Psoas muscle (tissue), 8 donors: ENCODE data around the gene USP48. TPM values are rescaled to one million over a fixed set of nuclear protein-coding genes. Genes with fewer than 3 reads are reported as not detected.

ENCODE experiments used
- ATAC-seq, 4 donors: fragments of 200-7000 bp; cut with Tn5 transposase; one replicate each; pipeline ENCODE4 v1.9.1; 2020; ENCODE audit warnings: moderate library complexity in 3 of 4, mild to moderate bottlenecking in 2 of 4
- DNase-seq, 2 donors: peaks; one replicate each; pipeline ENCODE4 v3.0.0-alpha.2; 2020
- H3K27ac ChIP-seq: fragments of 200-600 bp; one replicate; pipeline ENCODE4 v1.8.0; 2022
- H3K27me3 ChIP-seq, 3 donors: fragments of 200-600 bp in 1 of 3; one replicate each; pipeline versions ENCODE4 v1.6.1 to v1.8.0; 2013 to 2022; ENCODE audit warnings: low read length in 2 of 3, mild to moderate bottlenecking in 2 of 3, moderate library complexity in 1 of 3; ENCODE audit not compliant: insufficient read depth in 3 of 3
- H3K36me3 ChIP-seq, 2 donors: fragments of 200-600 bp in 1 of 2; one replicate each; pipeline versions ENCODE4 v1.6.1 to v1.8.0; 2013 to 2022; ENCODE audit warnings: low read depth in 1 of 2, mild to moderate bottlenecking in 1 of 2, moderate library complexity in 1 of 2; ENCODE audit not compliant: insufficient read depth in 1 of 2
- H3K4me1 ChIP-seq: fragments of 200-600 bp; one replicate; pipeline ENCODE4 v1.8.0; 2022
- H3K4me3 ChIP-seq: fragments of 200-600 bp; one replicate; pipeline ENCODE4 v1.8.0; 2022; ENCODE audit warnings: mild to moderate bottlenecking
- H3K9me3 ChIP-seq: fragments of 200-600 bp; one replicate; pipeline ENCODE4 v1.8.0; 2022
- CTCF ChIP-seq: fragments of 200-600 bp; IDR thresholded peaks from one replicate; pipeline ENCODE4 v1.8.0; 2022; ENCODE audit warnings: antibody characterized with exemption
- WGBS, 3 donors: extraction: QIAGEN DNeasy Blood & Tissue Kit; methylation state at CpG; one replicate each; pipeline versions ENCODE4 v1.1.6 to v1.1.7; 2013; 5-methylcytosine and 5-hydroxymethylcytosine counted together
- intact Hi-C, 2 donors: fragments of 100-400 bp; cut with DNase I; formaldehyde crosslinking; loops; one replicate each; pipeline versions ENCODE4 v1.11.0 to v1.14.2; 2022
- polyA plus RNA-seq, 3 donors: library from polyadenylated mRNA; stranded (reverse); fragments of 200-250 nt; gene quantifications; one replicate each; pipeline ENCODE4 v1.2.3, GENCODE V29; 2013
- total RNA-seq, 4 donors: library from RNA; stranded (reverse); fragmentation: NEBNext Ultra II Directional in 2 of 4; extraction: Animal tissue kit (Norgen Biotek cat#: 25700) in 2 of 4; gene quantifications; one replicate each; pipeline versions ENCODE4 v1.2.1 to v1.2.4, GENCODE V29; 2021 to 2023
- donor health status: healthy with polysubstance abuse.
- donor health status: DM: no; HTN: no; CAD: no; lungs with moderate emphysema.
- donor health status: Bipolar disorder and iron deficiency.
- donor health status: healthy.
- donor health status: DM: yes; HTN: yes; CAD: no.
- donor health status: DM: no; HTN: no; CAD: no.
- donor health status: DM: no; HTN: no; CAD: no.
- donor health status: DM: yes; HTN: yes; CAD: no.

Gene USP48
- total and polyA plus RNA-seq, 7 donors: 9.7 to 35.9 (median 20.3) TPM

- ATAC-seq (no peak), DNase-seq (no peak)
- H3K9me3 ChIP-seq: no peaks in the 10 kb centered on the region
- no peak overlapping the region for H3K27ac ChIP-seq
- WGBS, 3 donors: 79 to 83% (median 79%) methylated on average over 6 of the region's 6 CpGs
- H3K27me3 ChIP-seq: peaks cover 0 to 13% (median 2%) of the 10 kb centered on the region in 3 donors
- H3K4me1 ChIP-seq: peaks cover 5% of the 10 kb centered on the region
- H3K36me3 ChIP-seq: no peaks in the 10 kb centered on the region
- intact Hi-C loops: no loop called here
- H3K4me3 ChIP-seq: no peak overlapping the region
- no peak for TF ChIP-seq CTCF
Measured at GRCh38 chr1:21641537-21641936, 141.4 kb downstream of the USP48 start.

GRCh38 chr1:21641076-21641475 lies 141.9 kb downstream of the USP48 start:
- ATAC-seq: no peak
- intact Hi-C loops: no loop called here
- no peak overlapping the region for H3K4me3 ChIP-seq
- TF ChIP-seq CTCF: no peak
- WGBS, 3 donors: 81 to 94% (median 83%) methylated on average over 2 of the region's 2 CpGs
- no peak overlapping the region for H3K27ac ChIP-seq
- H3K36me3 ChIP-seq: no peaks in the 10 kb centered on the region
- H3K27me3 ChIP-seq: peaks cover 0 to 9% (median 0%) of the 10 kb centered on the region in 3 donors
- no peak for DNase-seq
- no peaks in the 10 kb centered on the region for H3K9me3 ChIP-seq
- H3K4me1 ChIP-seq: peaks cover 5% of the 10 kb centered on the region

GRCh38 chr1:21640653-21641052 lies 142.3 kb downstream of the USP48 start:
- intact Hi-C loops: no loop called here
- peaks cover 0 to 5% (median 0%) of the 10 kb centered on the region in 3 donors for H3K27me3 ChIP-seq
- H3K9me3 ChIP-seq: no peaks in the 10 kb centered on the region
- DNase-seq: no peak
- H3K4me1 ChIP-seq: peaks cover 5% of the 10 kb centered on the region
- no peak for ATAC-seq
- TF ChIP-seq CTCF: no peak
- H3K36me3 ChIP-seq: no peaks in the 10 kb centered on the region
- no peak overlapping the region for H3K27ac ChIP-seq
- 89 to 92% (median 91%) methylated on average over 6 of the region's 6 CpGs for WGBS, 3 donors
- no peak overlapping the region for H3K4me3 ChIP-seq

- no peak for TF ChIP-seq CTCF
- 45 to 48% (median 47%) methylated on average over 23 to 24 of the region's 24 CpGs for WGBS, 3 donors
- intact Hi-C loops: no loop called here
- H3K36me3 ChIP-seq: no peaks in the 10 kb centered on the region
- peaks cover 0 to 7% (median 0%) of the 10 kb centered on the region in 3 donors for H3K27me3 ChIP-seq
- peaks cover 5% of the 10 kb centered on the region for H3K4me1 ChIP-seq
- no peak overlapping the region for H3K4me3 ChIP-seq
- ATAC-seq (no peak), DNase-seq (no peak)
- H3K9me3 ChIP-seq: no peaks in the 10 kb centered on the region
- no peak overlapping the region for H3K27ac ChIP-seq
Measured at GRCh38 chr1:21639594-21640041, 143.3 kb downstream of the USP48 start.
